Panc1 (cell line): Measurements from ENCODE around the gene SHISAL1.

ENCODE experiments used
- POLR2AphosphoS5 ChIP-seq: IDR thresholded peaks from 2 replicates; pipeline ENCODE4 v1.6.1; 2012; ENCODE audit warnings: mild to moderate bottlenecking, low read depth, low read length, moderate library complexity
- REST ChIP-seq, 2 experiments: IDR thresholded peaks; 2 replicates each; pipeline ENCODE4 v1.6.1; 2011 to 2012; ENCODE audit warnings: low read depth in 2 of 2, control low read depth in 1 of 2, low read length in 1 of 2, mild to moderate bottlenecking in 1 of 2, moderate library complexity in 1 of 2; ENCODE audit not compliant: insufficient read depth in 1 of 2
- TF ChIP-seq, protein P1 (sequence below): fragments of 450-650 bp; IDR thresholded peaks from 2 replicates; pipeline ENCODE4 v1.5.1; 2017; ENCODE audit warnings: mild to moderate bottlenecking

DNA sequence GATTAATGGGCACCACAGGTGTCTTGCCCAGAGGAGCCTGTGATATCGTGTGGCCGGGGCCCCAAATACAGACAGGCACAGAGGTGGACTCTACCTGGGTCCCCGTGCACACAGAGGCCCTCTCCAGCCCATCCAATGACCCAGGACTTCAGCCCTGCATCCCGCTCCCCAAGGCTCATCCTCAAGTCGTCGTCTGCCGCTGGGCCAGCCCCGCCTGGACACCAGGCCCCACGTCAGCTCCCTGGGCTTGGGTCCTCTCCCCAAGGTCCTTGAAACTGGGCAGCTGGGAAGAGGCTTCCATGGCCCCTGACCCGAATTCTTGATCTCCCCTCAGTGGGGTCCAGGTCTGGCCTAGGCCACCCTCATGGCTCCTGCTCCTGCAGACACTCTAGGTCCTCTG is 20.2 kb downstream of the SHISAL1 start:
- TF ChIP-seq, protein P1, sequence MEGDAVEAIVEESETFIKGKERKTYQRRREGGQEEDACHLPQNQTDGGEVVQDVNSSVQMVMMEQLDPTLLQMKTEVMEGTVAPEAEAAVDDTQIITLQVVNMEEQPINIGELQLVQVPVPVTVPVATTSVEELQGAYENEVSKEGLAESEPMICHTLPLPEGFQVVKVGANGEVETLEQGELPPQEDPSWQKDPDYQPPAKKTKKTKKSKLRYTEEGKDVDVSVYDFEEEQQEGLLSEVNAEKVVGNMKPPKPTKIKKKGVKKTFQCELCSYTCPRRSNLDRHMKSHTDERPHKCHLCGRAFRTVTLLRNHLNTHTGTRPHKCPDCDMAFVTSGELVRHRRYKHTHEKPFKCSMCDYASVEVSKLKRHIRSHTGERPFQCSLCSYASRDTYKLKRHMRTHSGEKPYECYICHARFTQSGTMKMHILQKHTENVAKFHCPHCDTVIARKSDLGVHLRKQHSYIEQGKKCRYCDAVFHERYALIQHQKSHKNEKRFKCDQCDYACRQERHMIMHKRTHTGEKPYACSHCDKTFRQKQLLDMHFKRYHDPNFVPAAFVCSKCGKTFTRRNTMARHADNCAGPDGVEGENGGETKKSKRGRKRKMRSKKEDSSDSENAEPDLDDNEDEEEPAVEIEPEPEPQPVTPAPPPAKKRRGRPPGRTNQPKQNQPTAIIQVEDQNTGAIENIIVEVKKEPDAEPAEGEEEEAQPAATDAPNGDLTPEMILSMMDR = no peak
- TF ChIP-seq REST (IDR thresholded peaks at IDR 0.05; ENCODE audit: insufficient read depth in 1 of 2, low read depth in 2 of 2, low read length in 1 of 2) = no peak
- TF ChIP-seq POLR2AphosphoS5 = no peak
